Mucosa of descending colon (tissue), 3 donors: ENCODE results near the gene PLXNA2. TPM values are rescaled to one million over a fixed set of nuclear protein-coding genes. Genes with fewer than 3 reads are reported as not detected.

Source experiments
- ATAC-seq: fragments of 200-7000 bp; cut with Tn5 transposase; one replicate; pipeline ENCODE4 v1.9.1; 2020; ENCODE audit warnings: mild to moderate bottlenecking, moderate library complexity
- DNase-seq, 3 donors: peaks; one replicate each; pipeline ENCODE4 v3.0.0-alpha.2; 2020
- H3K36me3 ChIP-seq: fragments of 200-600 bp; one replicate; pipeline ENCODE4 v1.8.0; 2021; ENCODE audit warnings: low read depth, mild to moderate bottlenecking
- H3K4me1 ChIP-seq: fragments of 200-600 bp; one replicate; pipeline ENCODE4 v1.8.0; 2021; ENCODE audit warnings: low read depth, mild to moderate bottlenecking
- H3K4me3 ChIP-seq: fragments of 200-600 bp; one replicate; pipeline ENCODE4 v1.8.0; 2021; ENCODE audit warnings: mild to moderate bottlenecking
- H3K9me3 ChIP-seq: fragments of 200-600 bp; one replicate; pipeline ENCODE4 v1.8.0; 2021; ENCODE audit warnings: mild to moderate bottlenecking
- intact Hi-C, 2 donors: fragments of 100-400 bp; cut with DNase I in 1 of 2; cut with micrococcal nuclease in 1 of 2; formaldehyde crosslinking; loops; one replicate each; pipeline versions ENCODE4 v1.11.0 to v1.11.1; 2022; cut with DNase I, micrococcal nuclease
- total RNA-seq, 3 donors: library from RNA; stranded (reverse); fragmentation: NEBNext Ultra II Directional in 2 of 3; extraction: Animal tissue kit (Norgen Biotek cat#: 25700) in 2 of 3; gene quantifications; one replicate each; pipeline versions ENCODE4 v1.2.1 to v1.2.4, GENCODE V29; 2021 to 2023
- TF ChIP-seq, protein P1 (sequence below): fragments of 200-600 bp; IDR thresholded peaks from one replicate; pipeline ENCODE4 v1.8.0; 2022; ENCODE audit warnings: antibody characterized with exemption, mild to moderate bottlenecking
- donor health status: DM: no; HTN: no; CAD: no; lungs with moderate emphysema.
- donor health status: DM: no; HTN: no; CAD: no.
- donor health status: DM: no; HTN: yes; CAD: no.

Gene PLXNA2
- total RNA-seq, 3 donors from 2014 or later: 65.5 to 127 (median 70.6) TPM

DNA sequence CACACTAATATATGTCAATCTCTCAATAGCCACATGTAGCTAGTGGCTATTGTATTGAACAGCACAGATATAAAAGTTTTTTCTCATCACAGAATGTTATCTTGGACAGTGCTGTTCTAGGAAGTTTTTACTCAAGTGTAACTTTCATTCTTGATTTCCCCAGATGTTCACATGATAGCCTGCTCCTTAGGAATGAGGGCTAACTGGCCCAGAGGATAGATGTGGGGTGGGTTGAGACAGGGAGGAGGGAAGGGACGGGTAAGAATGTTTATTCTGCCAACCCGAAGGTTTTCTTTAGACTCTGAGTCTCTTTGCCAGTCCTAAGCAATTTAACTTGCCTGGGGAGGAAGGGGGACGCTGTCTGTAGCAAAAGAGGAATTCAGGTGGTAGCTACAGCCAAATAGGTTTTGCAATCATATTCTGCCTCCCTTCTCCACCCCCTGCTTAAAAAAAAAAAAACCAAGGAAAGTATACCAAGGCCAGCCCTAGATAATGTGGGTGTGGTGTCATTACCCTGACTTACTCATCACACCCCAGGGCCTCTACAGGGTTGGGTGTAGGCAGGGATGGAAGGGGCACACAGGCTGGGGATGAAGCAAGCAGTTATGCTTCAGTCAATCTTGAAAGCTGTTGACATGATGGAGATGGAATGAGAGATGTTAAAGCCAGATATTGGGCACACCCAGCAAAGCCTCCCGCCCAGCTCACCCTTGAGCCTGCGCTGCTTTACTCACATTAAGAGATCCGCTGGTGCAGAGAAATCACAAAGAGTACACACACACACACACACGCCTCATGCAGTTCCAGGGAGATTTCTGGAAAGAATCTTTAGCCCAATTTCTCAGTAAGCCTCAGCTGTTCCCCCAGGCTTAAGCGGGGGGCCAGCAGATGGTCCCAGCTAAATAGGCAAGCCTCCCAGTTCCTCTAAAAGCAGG, 59.9 kb downstream of the PLXNA2 start:
- no peaks in the 10 kb centered on the region for H3K9me3 ChIP-seq
- peak; percentile 66 to 78 (median 74) for DNase-seq
- peak; percentile 93 for ATAC-seq

GRCh38 chr1:208182880-208183645, 61.1 kb downstream of the PLXNA2 start:
- Histone ChIP-seq H3K36me3 (no peaks in the 10 kb centered on the region), H3K4me3 (no peak overlapping the region), H3K9me3 (no peaks in the 10 kb centered on the region), H3K4me1 (peaks cover 60% of the 10 kb centered on the region)
- DNase-seq (peak in 2 of 3 donors; percentile 39 to 61), ATAC-seq (peak; percentile 57)
- intact Hi-C loops: loop anchor here in 1 of 2 donors (10.0 kb wide), 1 partner anchor 48 kb away; no protein-coding TSS in a partner anchor
- TF ChIP-seq, protein P1, sequence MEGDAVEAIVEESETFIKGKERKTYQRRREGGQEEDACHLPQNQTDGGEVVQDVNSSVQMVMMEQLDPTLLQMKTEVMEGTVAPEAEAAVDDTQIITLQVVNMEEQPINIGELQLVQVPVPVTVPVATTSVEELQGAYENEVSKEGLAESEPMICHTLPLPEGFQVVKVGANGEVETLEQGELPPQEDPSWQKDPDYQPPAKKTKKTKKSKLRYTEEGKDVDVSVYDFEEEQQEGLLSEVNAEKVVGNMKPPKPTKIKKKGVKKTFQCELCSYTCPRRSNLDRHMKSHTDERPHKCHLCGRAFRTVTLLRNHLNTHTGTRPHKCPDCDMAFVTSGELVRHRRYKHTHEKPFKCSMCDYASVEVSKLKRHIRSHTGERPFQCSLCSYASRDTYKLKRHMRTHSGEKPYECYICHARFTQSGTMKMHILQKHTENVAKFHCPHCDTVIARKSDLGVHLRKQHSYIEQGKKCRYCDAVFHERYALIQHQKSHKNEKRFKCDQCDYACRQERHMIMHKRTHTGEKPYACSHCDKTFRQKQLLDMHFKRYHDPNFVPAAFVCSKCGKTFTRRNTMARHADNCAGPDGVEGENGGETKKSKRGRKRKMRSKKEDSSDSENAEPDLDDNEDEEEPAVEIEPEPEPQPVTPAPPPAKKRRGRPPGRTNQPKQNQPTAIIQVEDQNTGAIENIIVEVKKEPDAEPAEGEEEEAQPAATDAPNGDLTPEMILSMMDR: no peak

More for the DNA sequence above, 59.9 kb downstream of the PLXNA2 start:
- peaks cover 52% of the 10 kb centered on the region for H3K4me1 ChIP-seq
- no peak overlapping the region for H3K4me3 ChIP-seq
- no peaks in the 10 kb centered on the region for H3K36me3 ChIP-seq
- TF ChIP-seq, protein P1: no peak
- intact Hi-C loops: loop anchor here in 1 of 2 donors (10.0 kb wide), 1 partner anchor 49 kb away; no protein-coding TSS in a partner anchor

GRCh38 chr1:208181364-208181763, 62.8 kb downstream of the PLXNA2 start:
- TF ChIP-seq, protein P1: no peak
- DNase-seq: no peak
- H3K36me3 ChIP-seq: no peaks in the 10 kb centered on the region
- intact Hi-C loops: loop anchor here in 1 of 2 donors (10.0 kb wide), 1 partner anchor 47 kb away; no protein-coding TSS in a partner anchor
- H3K9me3 ChIP-seq: no peaks in the 10 kb centered on the region
- ATAC-seq: no peak
- H3K4me3 ChIP-seq: no peak overlapping the region
- peaks cover 60% of the 10 kb centered on the region for H3K4me1 ChIP-seq

- Histone ChIP-seq H3K36me3 (no peaks in the 10 kb centered on the region), H3K4me3 (no peak overlapping the region), H3K4me1 (peaks cover 59% of the 10 kb centered on the region), H3K9me3 (no peaks in the 10 kb centered on the region)
- ATAC-seq (no peak), DNase-seq (no peak)
- TF ChIP-seq, protein P1: no peak
- intact Hi-C loops: loop anchor here in 1 of 2 donors (10.0 kb wide), 1 partner anchor 46 kb away; no protein-coding TSS in a partner anchor
Observed at GRCh38 chr1:208180421-208180820, 63.8 kb downstream of the PLXNA2 start.

GRCh38 chr1:208179961-208180409, 64.2 kb downstream of the PLXNA2 start:
- TF ChIP-seq, protein P1: no peak
- H3K4me3 ChIP-seq: no peak overlapping the region
- peaks cover 55% of the 10 kb centered on the region for H3K4me1 ChIP-seq
- intact Hi-C loops: loop anchor here in 1 of 2 donors (10.0 kb wide), 1 partner anchor 45 kb away; no protein-coding TSS in a partner anchor
- DNase-seq: no peak
- no peaks in the 10 kb centered on the region for H3K9me3 ChIP-seq
- H3K36me3 ChIP-seq: no peaks in the 10 kb centered on the region
- no peak for ATAC-seq
